Measurements from ENCODE around the gene RNF214. TPM values are rescaled to one million over a fixed set of nuclear protein-coding genes. Genes with fewer than 3 reads are reported as not detected.

RNF214 gene
- total and polyA plus RNA-seq, 4 donors, result 10.9 to 32.7 (median 21.9) TPM

DNA sequence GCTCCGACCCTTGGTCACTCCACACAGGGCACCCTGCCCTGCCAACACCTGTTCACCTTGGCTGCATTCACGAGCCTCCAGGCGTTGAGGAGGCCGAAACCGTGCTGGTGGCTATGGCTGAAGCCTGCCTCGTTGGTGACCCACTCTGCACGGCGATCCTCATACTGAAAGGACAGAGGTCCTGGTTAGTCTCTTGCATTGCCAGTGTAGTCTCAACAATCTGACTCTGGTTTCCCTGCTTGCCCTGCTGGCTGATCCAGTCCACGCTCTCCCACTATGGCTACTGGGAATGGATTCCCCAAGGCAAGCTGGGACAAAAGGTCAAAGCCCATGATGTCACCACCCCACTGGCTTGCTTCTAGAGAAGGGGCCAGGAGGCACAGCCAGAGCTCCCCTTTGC is 13.5 kb upstream of the RNF214 start:
- intact Hi-C loops (cut with DNase I), result loop anchor here in 1 of 2 donors (2.0 kb wide), 1 partner anchor 20 kb away; the partner anchor contains the start of gene TAGLN
- Histone ChIP-seq H3K4me1 (ENCODE audit: control insufficient read depth in 1 of 2, insufficient read depth in 2 of 2, low read length in 2 of 2) (peaks cover 4 to 16% of the 10 kb centered on the region in 2 donors), H3K4me3 (ENCODE audit: low read length in 2 of 2) (no peak overlapping the region), H3K36me3 (ENCODE audit: control insufficient read depth in 1 of 2, insufficient read depth in 2 of 2, low read length in 1 of 2) (no peaks in the 10 kb centered on the region), H3K27ac (ENCODE audit: low read depth in 1 of 2, low read length in 2 of 2) (peak overlapping the region; percentile 92 to 100), H3K27me3 (ENCODE audit: control insufficient read depth in 1 of 2, insufficient read depth in 2 of 2, low read length in 1 of 2) (no peaks in the 10 kb centered on the region), H3K9me3 (ENCODE audit: control insufficient read depth, low read length) (no peaks in the 10 kb centered on the region)
- WGBS, 2 donors, result 79 to 80% methylated on average over 9 of the region's 9 CpGs
- DNase-seq (peak in 1 of 2 donors; percentile 66), ATAC-seq (ENCODE audit: low FRiP score) (no peak)

DNA sequence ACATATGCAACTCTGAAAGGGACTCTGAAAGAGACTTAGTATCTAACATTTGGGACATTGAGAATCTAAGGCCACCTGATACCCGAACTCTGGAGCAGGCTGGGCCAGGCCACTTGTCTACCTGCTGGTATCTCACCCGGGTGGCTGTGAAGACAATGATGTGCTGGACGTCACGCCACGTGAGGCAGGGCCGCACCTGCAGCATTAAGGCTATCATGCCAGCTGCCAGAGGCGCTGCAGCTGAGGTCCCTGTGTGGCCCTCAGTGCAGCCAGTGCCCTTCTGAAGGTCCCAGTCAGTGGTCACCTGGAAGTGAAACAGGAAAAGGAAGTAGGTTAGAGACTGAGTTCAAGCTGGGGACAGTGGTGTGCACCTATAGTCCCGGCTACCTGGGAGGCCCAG is 13.0 kb upstream of the RNF214 start:
- intact Hi-C loops (cut with DNase I), result loop anchor here in 1 of 2 donors (2.0 kb wide), 1 partner anchor 21 kb away; the partner anchor contains the start of gene TAGLN
- WGBS, 2 donors, result 84 to 85% methylated on average over 8 of the region's 8 CpGs
- Histone ChIP-seq H3K36me3 (ENCODE audit: control insufficient read depth in 1 of 2, insufficient read depth in 2 of 2, low read length in 1 of 2) (no peaks in the 10 kb centered on the region), H3K9me3 (ENCODE audit: control insufficient read depth, low read length) (no peaks in the 10 kb centered on the region), H3K4me3 (ENCODE audit: low read length in 2 of 2) (no peak overlapping the region), H3K27ac (ENCODE audit: low read depth in 1 of 2, low read length in 2 of 2) (peak overlapping the region; percentile 92 to 100), H3K4me1 (ENCODE audit: control insufficient read depth in 1 of 2, insufficient read depth in 2 of 2, low read length in 2 of 2) (peaks cover 4 to 16% of the 10 kb centered on the region in 2 donors), H3K27me3 (ENCODE audit: control insufficient read depth in 1 of 2, insufficient read depth in 2 of 2, low read length in 1 of 2) (no peaks in the 10 kb centered on the region)
- ATAC-seq (ENCODE audit: low FRiP score) (no peak), DNase-seq (peak in 1 of 2 donors; percentile 66)

DNA sequence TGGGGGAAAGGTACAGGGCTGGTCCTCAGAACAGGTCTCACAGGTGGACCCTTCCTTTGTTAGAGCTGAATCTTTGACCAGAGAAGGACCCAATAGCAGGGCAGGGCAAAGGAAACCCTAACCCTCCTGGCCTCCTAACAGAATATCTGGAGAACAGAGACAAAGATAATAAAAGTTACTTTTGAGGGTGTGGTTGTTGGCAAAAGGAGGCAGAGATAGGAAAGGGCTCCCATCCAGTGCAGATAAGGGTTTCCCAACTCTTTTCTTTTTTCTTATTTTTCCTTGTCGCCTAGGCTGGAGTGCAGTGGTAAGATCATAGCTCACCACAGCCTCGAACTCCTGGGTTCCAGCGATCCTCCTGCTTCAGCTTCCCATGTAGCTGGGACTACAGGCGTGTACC is 12.5 kb upstream of the RNF214 start:
- ATAC-seq (ENCODE audit: low FRiP score), result no peak
- no peaks in the 10 kb centered on the region for H3K36me3 ChIP-seq (ENCODE audit: control insufficient read depth in 1 of 2, insufficient read depth in 2 of 2, low read length in 1 of 2)
- no peak for DNase-seq
- H3K27me3 ChIP-seq (ENCODE audit: control insufficient read depth in 1 of 2, insufficient read depth in 2 of 2, low read length in 1 of 2), result no peaks in the 10 kb centered on the region
- 44 to 58% methylated on average over 4 of the region's 4 CpGs for WGBS, 2 donors
- no peaks in the 10 kb centered on the region for H3K9me3 ChIP-seq (ENCODE audit: control insufficient read depth, low read length)
- H3K27ac ChIP-seq (ENCODE audit: low read depth in 1 of 2, low read length in 2 of 2), result peak overlapping the region; percentile 92 to 100
- intact Hi-C loops (cut with DNase I), result loop anchor here in 1 of 2 donors (2.0 kb wide), 1 partner anchor 21 kb away; the partner anchor contains the start of gene TAGLN
- no peak overlapping the region for H3K4me3 ChIP-seq (ENCODE audit: low read length in 2 of 2)
- H3K4me1 ChIP-seq (ENCODE audit: control insufficient read depth in 1 of 2, insufficient read depth in 2 of 2, low read length in 2 of 2), result peaks cover 4 to 16% of the 10 kb centered on the region in 2 donors

DNA sequence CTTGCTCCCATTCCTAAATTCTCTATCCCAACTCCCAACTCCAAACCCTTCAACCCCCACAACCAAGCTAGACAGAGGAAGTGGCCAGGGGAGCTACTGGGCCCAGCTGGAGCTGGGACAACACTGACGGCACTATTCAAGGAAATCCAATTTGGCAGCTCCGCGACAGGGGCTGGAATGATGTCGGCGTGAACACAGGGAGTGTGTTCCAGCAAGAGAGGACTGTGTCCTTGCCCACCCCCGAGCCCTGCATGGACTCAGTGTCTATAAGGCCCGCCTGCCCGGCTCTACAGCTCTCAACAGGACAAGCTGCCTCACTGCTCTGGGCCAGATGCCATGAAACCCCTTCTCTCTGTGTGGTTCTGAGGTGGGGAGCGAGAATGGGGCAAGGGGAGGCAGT is 11.9 kb upstream of the RNF214 start:
- Histone ChIP-seq H3K9me3 (ENCODE audit: control insufficient read depth, low read length) (no peaks in the 10 kb centered on the region), H3K36me3 (ENCODE audit: control insufficient read depth in 1 of 2, insufficient read depth in 2 of 2, low read length in 1 of 2) (no peaks in the 10 kb centered on the region), H3K27me3 (ENCODE audit: control insufficient read depth in 1 of 2, insufficient read depth in 2 of 2, low read length in 1 of 2) (no peaks in the 10 kb centered on the region), H3K4me3 (ENCODE audit: low read length in 2 of 2) (no peak overlapping the region), H3K27ac (ENCODE audit: low read depth in 1 of 2, low read length in 2 of 2) (peak overlapping the region; percentile 92 to 100), H3K4me1 (ENCODE audit: control insufficient read depth in 1 of 2, insufficient read depth in 2 of 2, low read length in 2 of 2) (peaks cover 4 to 16% of the 10 kb centered on the region in 2 donors)
- DNase-seq (peak; percentile 89 to 91), ATAC-seq (ENCODE audit: low FRiP score) (peak; percentile 81)
- WGBS, 2 donors, result 0 to 8% methylated on average over 9 of the region's 9 CpGs
- intact Hi-C loops (cut with DNase I), result no loop called here

DNA sequence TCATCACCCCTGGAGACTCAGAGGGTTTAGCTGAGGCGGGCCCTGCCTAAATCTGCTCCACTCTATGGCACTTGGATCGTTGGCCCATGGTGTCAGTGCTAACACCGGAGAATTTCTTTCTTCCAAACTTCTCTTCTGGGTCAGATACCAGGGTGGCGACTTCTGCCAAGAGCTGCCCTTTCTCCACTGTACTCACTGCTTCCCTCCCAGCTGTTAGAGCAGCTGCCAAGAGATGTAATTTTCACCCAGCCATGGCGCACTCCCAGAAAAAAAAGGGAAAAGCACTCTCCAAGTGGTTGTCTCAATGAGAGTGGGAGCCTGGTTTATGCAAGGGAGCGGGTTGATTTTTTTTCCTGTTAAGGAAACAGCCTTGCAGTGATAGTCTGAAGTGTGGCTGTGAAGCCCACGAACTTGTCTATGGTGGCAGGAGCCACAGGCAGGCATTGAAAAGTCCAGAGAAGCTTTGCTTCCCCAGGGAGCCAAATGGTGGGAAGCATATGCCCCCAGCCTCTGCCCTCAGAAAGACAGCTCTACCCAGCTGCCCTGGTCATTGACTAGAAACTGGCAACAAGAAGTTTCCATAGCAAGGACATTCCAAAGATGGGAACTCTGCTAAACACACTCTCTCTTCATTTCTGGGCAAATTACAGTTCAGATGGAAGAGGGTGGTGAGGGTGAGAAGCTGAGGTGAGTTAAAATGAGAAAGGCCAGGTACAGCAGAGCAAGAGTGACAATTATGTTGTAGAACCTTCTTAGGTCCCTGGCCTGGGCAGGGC is 11.3 kb upstream of the RNF214 start:
- no peaks in the 10 kb centered on the region for H3K36me3 ChIP-seq (ENCODE audit: control insufficient read depth in 1 of 2, insufficient read depth in 2 of 2, low read length in 1 of 2)
- DNase-seq (peak; percentile 58 to 72), ATAC-seq (ENCODE audit: low FRiP score) (peak; percentile 22)
- 3 to 4% methylated on average over 7 of the region's 7 CpGs for WGBS, 2 donors
- H3K27me3 ChIP-seq (ENCODE audit: control insufficient read depth in 1 of 2, insufficient read depth in 2 of 2, low read length in 1 of 2), result no peaks in the 10 kb centered on the region
- H3K9me3 ChIP-seq (ENCODE audit: control insufficient read depth, low read length), result no peaks in the 10 kb centered on the region
- peaks cover 2 to 11% of the 10 kb centered on the region in 2 donors for H3K4me1 ChIP-seq (ENCODE audit: control insufficient read depth in 1 of 2, insufficient read depth in 2 of 2, low read length in 2 of 2)
- peak overlapping the region; percentile 92 to 100 for H3K27ac ChIP-seq (ENCODE audit: low read depth in 1 of 2, low read length in 2 of 2)
- no peak overlapping the region for H3K4me3 ChIP-seq (ENCODE audit: low read length in 2 of 2)
- intact Hi-C loops (cut with DNase I), result loop anchor here in 1 of 2 donors (1.0 kb wide), 1 partner anchor 22 kb away; the partner anchor contains the start of gene TAGLN

DNA sequence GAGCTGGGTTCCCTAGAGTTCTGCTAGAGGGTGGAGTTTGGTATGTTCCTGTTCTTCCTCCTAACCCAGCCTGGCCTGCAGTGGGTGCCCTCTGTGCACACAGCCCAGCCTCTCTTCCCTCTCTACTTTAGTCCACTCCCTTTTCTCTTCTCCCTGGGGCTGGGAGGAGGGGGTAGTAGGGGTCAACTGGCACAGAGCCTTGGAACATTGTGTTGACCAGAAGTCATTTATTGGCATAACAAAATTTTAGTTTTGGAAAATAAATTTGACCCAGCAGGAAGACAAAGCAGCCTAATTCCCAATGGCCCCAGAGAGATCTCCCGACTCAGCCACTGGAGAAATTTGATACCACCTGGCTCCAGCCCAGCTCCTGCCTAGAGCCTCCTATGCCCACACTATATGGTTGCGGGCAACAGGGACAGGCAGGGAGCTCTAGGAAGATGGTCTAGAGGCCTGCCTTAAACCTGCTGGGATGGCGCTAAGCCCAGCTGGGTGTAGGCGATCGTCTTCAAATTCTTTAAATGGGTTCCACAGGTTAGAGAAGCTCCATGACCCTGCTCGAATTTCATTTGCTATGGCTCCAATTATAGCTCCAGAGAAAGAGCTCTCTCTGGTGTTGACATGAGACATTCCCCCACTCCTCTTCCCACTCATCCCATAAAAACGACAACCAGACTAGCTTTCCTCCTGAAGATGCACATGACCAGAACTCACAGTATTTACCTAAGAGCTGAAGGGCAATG is 10.5 kb upstream of the RNF214 start:
- DNase-seq (peak; percentile 83 to 88), ATAC-seq (ENCODE audit: low FRiP score) (peak; percentile 76)
- H3K27ac ChIP-seq (ENCODE audit: low read depth in 1 of 2, low read length in 2 of 2), result peak overlapping the region; percentile 92 to 100
- intact Hi-C loops (cut with DNase I), result loop anchor here in 1 of 2 donors (1.0 kb wide), 1 partner anchor 23 kb away; the partner anchor contains the start of gene TAGLN
- H3K9me3 ChIP-seq (ENCODE audit: control insufficient read depth, low read length), result no peaks in the 10 kb centered on the region
- no peaks in the 10 kb centered on the region for H3K27me3 ChIP-seq (ENCODE audit: control insufficient read depth in 1 of 2, insufficient read depth in 2 of 2, low read length in 1 of 2)
- H3K4me3 ChIP-seq (ENCODE audit: low read length in 2 of 2), result no peak overlapping the region
- 44 to 45% methylated on average over 7 of the region's 7 CpGs for WGBS, 2 donors
- H3K36me3 ChIP-seq (ENCODE audit: control insufficient read depth in 1 of 2, insufficient read depth in 2 of 2, low read length in 1 of 2), result peaks cover 0 to 1% of the 10 kb centered on the region in 2 donors
- peaks cover 2 to 11% of the 10 kb centered on the region in 2 donors for H3K4me1 ChIP-seq (ENCODE audit: control insufficient read depth in 1 of 2, insufficient read depth in 2 of 2, low read length in 2 of 2)

DNA sequence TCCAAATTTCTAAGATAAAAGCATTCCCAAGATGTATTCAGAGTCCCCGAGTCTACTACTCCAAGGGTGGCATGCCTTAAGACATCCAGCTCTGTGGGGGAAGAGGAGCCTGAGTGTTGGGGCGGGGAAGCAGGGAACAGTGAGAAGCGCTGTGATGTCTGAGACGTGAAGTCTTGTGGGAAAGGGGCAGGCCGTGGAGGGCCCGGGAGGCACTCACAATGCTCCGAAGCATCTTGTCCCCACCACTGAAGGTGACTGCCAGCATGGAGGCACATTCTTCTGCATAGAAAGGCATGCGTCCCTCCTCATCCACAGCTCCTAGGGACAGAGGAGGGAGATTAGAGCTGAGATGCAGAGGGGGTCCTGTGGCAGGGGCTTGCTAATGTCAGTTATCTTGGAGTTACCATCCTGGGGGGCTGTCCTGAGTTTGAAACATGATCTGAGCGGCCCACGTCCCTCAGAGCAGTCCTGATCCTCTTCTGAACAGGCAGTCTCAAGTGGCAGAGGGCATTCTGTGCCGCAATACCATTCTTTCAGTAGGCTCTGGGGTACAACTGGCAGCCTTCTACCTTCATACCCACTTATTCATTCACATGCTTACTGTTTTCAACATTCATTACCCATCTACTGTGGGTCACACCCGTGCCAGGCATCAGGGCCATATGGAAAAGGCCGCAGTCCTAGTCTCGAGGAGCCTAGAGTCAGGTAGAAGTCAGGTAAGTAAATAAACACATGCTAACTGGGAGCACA is 9.3 kb upstream of the RNF214 start:
- ATAC-seq (ENCODE audit: low FRiP score) (no peak), DNase-seq (peak in 1 of 2 donors; percentile 59)
- peaks cover 0 to 5% of the 10 kb centered on the region in 2 donors for H3K36me3 ChIP-seq (ENCODE audit: control insufficient read depth in 1 of 2, insufficient read depth in 2 of 2, low read length in 1 of 2)
- no peak overlapping the region for H3K4me3 ChIP-seq (ENCODE audit: low read length in 2 of 2)
- H3K27me3 ChIP-seq (ENCODE audit: control insufficient read depth in 1 of 2, insufficient read depth in 2 of 2, low read length in 1 of 2), result no peaks in the 10 kb centered on the region
- peaks cover 2 to 11% of the 10 kb centered on the region in 2 donors for H3K4me1 ChIP-seq (ENCODE audit: control insufficient read depth in 1 of 2, insufficient read depth in 2 of 2, low read length in 2 of 2)
- no peaks in the 10 kb centered on the region for H3K9me3 ChIP-seq (ENCODE audit: control insufficient read depth, low read length)
- 91% methylated on average over 14 of the region's 14 CpGs for WGBS, 2 donors
- peak overlapping the region in 1 of 2 donors; percentile 23 for H3K27ac ChIP-seq (ENCODE audit: low read depth in 1 of 2, low read length in 2 of 2)
- intact Hi-C loops (cut with DNase I), result no loop called here
